Panc1 (cell line): Measurements from ENCODE around the gene RPL10A.

Source experiments
- REST ChIP-seq, 2 experiments: IDR thresholded peaks; 2 replicates each; pipeline ENCODE4 v1.6.1; 2011 to 2012; ENCODE audit warnings: low read depth in 2 of 2, control low read depth in 1 of 2, low read length in 1 of 2, mild to moderate bottlenecking in 1 of 2, moderate library complexity in 1 of 2; ENCODE audit not compliant: insufficient read depth in 1 of 2
- TF ChIP-seq, protein P1 (sequence below): fragments of 450-650 bp; IDR thresholded peaks from 2 replicates; pipeline ENCODE4 v1.5.1; 2017; ENCODE audit warnings: mild to moderate bottlenecking

GRCh38 chr6:35483062-35483461 is 14.9 kb downstream of the RPL10A start:
- TF ChIP-seq REST (IDR thresholded peaks at IDR 0.05; ENCODE audit: insufficient read depth in 1 of 2, low read depth in 2 of 2, low read length in 1 of 2): no peak
- TF ChIP-seq, protein P1, sequence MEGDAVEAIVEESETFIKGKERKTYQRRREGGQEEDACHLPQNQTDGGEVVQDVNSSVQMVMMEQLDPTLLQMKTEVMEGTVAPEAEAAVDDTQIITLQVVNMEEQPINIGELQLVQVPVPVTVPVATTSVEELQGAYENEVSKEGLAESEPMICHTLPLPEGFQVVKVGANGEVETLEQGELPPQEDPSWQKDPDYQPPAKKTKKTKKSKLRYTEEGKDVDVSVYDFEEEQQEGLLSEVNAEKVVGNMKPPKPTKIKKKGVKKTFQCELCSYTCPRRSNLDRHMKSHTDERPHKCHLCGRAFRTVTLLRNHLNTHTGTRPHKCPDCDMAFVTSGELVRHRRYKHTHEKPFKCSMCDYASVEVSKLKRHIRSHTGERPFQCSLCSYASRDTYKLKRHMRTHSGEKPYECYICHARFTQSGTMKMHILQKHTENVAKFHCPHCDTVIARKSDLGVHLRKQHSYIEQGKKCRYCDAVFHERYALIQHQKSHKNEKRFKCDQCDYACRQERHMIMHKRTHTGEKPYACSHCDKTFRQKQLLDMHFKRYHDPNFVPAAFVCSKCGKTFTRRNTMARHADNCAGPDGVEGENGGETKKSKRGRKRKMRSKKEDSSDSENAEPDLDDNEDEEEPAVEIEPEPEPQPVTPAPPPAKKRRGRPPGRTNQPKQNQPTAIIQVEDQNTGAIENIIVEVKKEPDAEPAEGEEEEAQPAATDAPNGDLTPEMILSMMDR: no peak
